Liver (tissue), 9 donors: Measurements from ENCODE around the gene PSMB10. TPM values are rescaled to one million over a fixed set of nuclear protein-coding genes. Genes with fewer than 3 reads are reported as not detected.

Source experiments
- DNase-seq: peaks from one replicate; pipeline ENCODE4 v3.0.0-alpha.2; 2017; ENCODE audit warnings: low spot score
- H3K27ac ChIP-seq, 2 donors: one replicate each; pipeline ENCODE4 v1.7.0; 2013; ENCODE audit warnings: inconsistent platforms in 2 of 2, low read length in 2 of 2, control low read depth in 1 of 2, low read depth in 1 of 2, mild to moderate bottlenecking in 1 of 2
- H3K27me3 ChIP-seq, 4 donors: one replicate each; pipeline versions ENCODE4 v1.6.1 to v1.7.0; 2013; ENCODE audit warnings: low read length in 3 of 4, inconsistent platforms in 1 of 4, mild to moderate bottlenecking in 1 of 4, moderate library complexity in 1 of 4; ENCODE audit not compliant: control insufficient read depth in 4 of 4, insufficient read depth in 4 of 4
- H3K36me3 ChIP-seq, 4 donors: one replicate each; pipeline versions ENCODE4 v1.6.1 to v1.7.0; 2013; ENCODE audit warnings: low read length in 3 of 4, mild to moderate bottlenecking in 3 of 4, low read depth in 1 of 4, moderate library complexity in 1 of 4; ENCODE audit not compliant: control insufficient read depth in 4 of 4, insufficient read depth in 3 of 4
- H3K4me1 ChIP-seq, 4 donors: one replicate each; pipeline versions ENCODE4 v1.6.1 to v1.7.0; 2013; ENCODE audit warnings: low read length in 3 of 4, mild to moderate bottlenecking in 3 of 4, moderate library complexity in 1 of 4; ENCODE audit not compliant: control insufficient read depth in 4 of 4, insufficient read depth in 4 of 4
- H3K4me3 ChIP-seq, 3 donors: one replicate each; pipeline versions ENCODE4 v1.6.1 to v1.7.0; 2013; ENCODE audit warnings: low read length in 3 of 3, control low read depth in 1 of 3, low read depth in 1 of 3, mild to moderate bottlenecking in 1 of 3
- H3K9ac ChIP-seq, 2 donors: one replicate each; pipeline ENCODE4 v1.7.0; 2013; ENCODE audit warnings: low read length in 2 of 2, mild to moderate bottlenecking in 2 of 2, moderate library complexity in 2 of 2, control low read depth in 1 of 2, low read depth in 1 of 2
- H3K9me3 ChIP-seq, 4 donors: one replicate each; pipeline versions ENCODE4 v1.6.1 to v1.7.0; 2013; ENCODE audit warnings: low read length in 3 of 4; ENCODE audit not compliant: control insufficient read depth in 4 of 4
- FOXA1 ChIP-seq: IDR thresholded peaks from 2 replicates; pipeline ENCODE4 v1.6.1; 2016; ENCODE audit warnings: antibody characterized with exemption
- FOXA2 ChIP-seq: IDR thresholded peaks from 2 replicates; pipeline ENCODE4 v1.6.1; 2016; ENCODE audit warnings: antibody characterized with exemption
- GABPA ChIP-seq, 2 donors: IDR thresholded peaks in 1 of 2; conservative IDR thresholded peaks in 1 of 2; 2 replicates each; pipeline ENCODE4 v1.6.1; 2016; ENCODE audit warnings: antibody characterized with exemption in 2 of 2, mild to moderate bottlenecking in 1 of 2, moderate library complexity in 1 of 2
- SP1 ChIP-seq: IDR thresholded peaks from 2 replicates; pipeline ENCODE4 v1.6.1; 2018; ENCODE audit warnings: antibody characterized with exemption, mild to moderate bottlenecking
- TAF1 ChIP-seq: conservative IDR thresholded peaks from 2 replicates; pipeline ENCODE4 v1.6.1; 2016; ENCODE audit warnings: antibody characterized with exemption, mild to moderate bottlenecking
- WGBS: extraction: QIAGEN DNeasy Blood & Tissue Kit; methylation state at CpG from one replicate; pipeline ENCODE4 v1.1.7; 2013; 5-methylcytosine and 5-hydroxymethylcytosine counted together
- polyA plus RNA-seq, 2 donors: library from polyadenylated mRNA; stranded (reverse) in 1 of 2; unstranded in 1 of 2; fragments of 200-250 nt in 1 of 2; fragments of >200 nt in 1 of 2; fragmentation: Nextera tagmentation in 1 of 2; extraction: Ambion mirVana in 1 of 2; gene quantifications; one replicate each; pipeline versions ENCODE4 v1.2.1 to v1.2.3, GENCODE V29; 2013 to 2015
- total RNA-seq, 2 donors: library from RNA; depleted of rRNA; stranded (reverse); fragments of >200 nt; gene quantifications; one replicate each; pipeline ENCODE4 v1.2.3, GENCODE V29; 2014
- TF ChIP-seq, protein P1 (sequence below): IDR thresholded peaks from 2 replicates; pipeline ENCODE4 v1.6.1; 2016; ENCODE audit warnings: antibody characterized with exemption, mild to moderate bottlenecking
- TF ChIP-seq, protein P2 (sequence below): IDR thresholded peaks from 2 replicates; pipeline ENCODE4 v1.6.1; 2016; ENCODE audit warnings: antibody characterized with exemption
- TF ChIP-seq, protein P3 (sequence below): fragments of 150-350 bp; IDR thresholded peaks from 2 replicates; pipeline ENCODE4 v1.5.1; 2017; ENCODE audit warnings: improper control_type of control experiment, low read depth, low read length; ENCODE audit not compliant: missing input control
- donor health status: healthy.
- donor health status: healthy.
- donor health status: healthy.
- donor health status: healthy.
- donor health status: healthy.

Gene PSMB10
- total and polyA plus RNA-seq, 4 donors, result 24.8 to 48.2 (median 32.3) TPM

DNA sequence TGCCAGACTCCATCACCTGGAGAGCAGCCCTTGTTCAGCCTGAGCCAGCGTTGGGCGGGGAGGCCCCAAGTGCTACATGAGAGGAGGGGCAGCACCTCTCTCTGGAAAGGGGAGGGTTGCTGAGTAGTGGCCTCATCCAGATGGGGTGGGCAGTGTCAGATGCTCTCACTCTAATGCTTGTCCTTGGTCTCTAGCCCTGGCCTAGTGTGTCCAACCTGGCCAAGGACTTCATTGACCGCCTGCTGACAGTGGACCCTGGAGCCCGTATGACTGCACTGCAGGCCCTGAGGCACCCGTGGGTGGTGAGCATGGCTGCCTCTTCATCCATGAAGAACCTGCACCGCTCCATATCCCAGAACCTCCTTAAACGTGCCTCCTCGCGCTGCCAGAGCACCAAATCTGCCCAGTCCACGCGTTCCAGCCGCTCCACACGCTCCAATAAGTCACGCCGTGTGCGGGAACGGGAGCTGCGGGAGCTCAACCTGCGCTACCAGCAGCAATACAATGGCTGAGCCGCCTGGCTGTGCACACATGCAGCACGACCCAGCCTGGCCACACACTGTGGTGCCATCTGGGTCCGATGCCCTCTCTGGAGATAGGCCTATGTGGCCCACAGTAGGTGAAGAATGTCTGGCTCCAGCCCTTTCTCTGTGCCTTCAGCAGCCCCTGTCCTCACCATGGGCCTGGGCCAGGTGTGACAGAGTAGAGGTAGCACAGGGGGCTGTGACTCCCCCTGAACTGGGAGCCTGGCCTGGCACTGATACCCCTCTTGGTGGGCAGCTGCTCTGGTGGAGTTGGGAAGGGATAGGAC lies 9.3 kb downstream of the PSMB10 start (continued):
- TF ChIP-seq, protein P1, sequence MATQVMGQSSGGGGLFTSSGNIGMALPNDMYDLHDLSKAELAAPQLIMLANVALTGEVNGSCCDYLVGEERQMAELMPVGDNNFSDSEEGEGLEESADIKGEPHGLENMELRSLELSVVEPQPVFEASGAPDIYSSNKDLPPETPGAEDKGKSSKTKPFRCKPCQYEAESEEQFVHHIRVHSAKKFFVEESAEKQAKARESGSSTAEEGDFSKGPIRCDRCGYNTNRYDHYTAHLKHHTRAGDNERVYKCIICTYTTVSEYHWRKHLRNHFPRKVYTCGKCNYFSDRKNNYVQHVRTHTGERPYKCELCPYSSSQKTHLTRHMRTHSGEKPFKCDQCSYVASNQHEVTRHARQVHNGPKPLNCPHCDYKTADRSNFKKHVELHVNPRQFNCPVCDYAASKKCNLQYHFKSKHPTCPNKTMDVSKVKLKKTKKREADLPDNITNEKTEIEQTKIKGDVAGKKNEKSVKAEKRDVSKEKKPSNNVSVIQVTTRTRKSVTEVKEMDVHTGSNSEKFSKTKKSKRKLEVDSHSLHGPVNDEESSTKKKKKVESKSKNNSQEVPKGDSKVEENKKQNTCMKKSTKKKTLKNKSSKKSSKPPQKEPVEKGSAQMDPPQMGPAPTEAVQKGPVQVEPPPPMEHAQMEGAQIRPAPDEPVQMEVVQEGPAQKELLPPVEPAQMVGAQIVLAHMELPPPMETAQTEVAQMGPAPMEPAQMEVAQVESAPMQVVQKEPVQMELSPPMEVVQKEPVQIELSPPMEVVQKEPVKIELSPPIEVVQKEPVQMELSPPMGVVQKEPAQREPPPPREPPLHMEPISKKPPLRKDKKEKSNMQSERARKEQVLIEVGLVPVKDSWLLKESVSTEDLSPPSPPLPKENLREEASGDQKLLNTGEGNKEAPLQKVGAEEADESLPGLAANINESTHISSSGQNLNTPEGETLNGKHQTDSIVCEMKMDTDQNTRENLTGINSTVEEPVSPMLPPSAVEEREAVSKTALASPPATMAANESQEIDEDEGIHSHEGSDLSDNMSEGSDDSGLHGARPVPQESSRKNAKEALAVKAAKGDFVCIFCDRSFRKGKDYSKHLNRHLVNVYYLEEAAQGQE, result no peak
- no peak for TF ChIP-seq FOXA2
- TF ChIP-seq, protein P2, sequence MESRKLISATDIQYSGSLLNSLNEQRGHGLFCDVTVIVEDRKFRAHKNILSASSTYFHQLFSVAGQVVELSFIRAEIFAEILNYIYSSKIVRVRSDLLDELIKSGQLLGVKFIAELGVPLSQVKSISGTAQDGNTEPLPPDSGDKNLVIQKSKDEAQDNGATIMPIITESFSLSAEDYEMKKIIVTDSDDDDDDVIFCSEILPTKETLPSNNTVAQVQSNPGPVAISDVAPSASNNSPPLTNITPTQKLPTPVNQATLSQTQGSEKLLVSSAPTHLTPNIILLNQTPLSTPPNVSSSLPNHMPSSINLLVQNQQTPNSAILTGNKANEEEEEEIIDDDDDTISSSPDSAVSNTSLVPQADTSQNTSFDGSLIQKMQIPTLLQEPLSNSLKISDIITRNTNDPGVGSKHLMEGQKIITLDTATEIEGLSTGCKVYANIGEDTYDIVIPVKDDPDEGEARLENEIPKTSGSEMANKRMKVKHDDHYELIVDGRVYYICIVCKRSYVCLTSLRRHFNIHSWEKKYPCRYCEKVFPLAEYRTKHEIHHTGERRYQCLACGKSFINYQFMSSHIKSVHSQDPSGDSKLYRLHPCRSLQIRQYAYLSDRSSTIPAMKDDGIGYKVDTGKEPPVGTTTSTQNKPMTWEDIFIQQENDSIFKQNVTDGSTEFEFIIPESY, result no peak
- TF ChIP-seq, protein P3, sequence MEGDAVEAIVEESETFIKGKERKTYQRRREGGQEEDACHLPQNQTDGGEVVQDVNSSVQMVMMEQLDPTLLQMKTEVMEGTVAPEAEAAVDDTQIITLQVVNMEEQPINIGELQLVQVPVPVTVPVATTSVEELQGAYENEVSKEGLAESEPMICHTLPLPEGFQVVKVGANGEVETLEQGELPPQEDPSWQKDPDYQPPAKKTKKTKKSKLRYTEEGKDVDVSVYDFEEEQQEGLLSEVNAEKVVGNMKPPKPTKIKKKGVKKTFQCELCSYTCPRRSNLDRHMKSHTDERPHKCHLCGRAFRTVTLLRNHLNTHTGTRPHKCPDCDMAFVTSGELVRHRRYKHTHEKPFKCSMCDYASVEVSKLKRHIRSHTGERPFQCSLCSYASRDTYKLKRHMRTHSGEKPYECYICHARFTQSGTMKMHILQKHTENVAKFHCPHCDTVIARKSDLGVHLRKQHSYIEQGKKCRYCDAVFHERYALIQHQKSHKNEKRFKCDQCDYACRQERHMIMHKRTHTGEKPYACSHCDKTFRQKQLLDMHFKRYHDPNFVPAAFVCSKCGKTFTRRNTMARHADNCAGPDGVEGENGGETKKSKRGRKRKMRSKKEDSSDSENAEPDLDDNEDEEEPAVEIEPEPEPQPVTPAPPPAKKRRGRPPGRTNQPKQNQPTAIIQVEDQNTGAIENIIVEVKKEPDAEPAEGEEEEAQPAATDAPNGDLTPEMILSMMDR, result no peak

DNA sequence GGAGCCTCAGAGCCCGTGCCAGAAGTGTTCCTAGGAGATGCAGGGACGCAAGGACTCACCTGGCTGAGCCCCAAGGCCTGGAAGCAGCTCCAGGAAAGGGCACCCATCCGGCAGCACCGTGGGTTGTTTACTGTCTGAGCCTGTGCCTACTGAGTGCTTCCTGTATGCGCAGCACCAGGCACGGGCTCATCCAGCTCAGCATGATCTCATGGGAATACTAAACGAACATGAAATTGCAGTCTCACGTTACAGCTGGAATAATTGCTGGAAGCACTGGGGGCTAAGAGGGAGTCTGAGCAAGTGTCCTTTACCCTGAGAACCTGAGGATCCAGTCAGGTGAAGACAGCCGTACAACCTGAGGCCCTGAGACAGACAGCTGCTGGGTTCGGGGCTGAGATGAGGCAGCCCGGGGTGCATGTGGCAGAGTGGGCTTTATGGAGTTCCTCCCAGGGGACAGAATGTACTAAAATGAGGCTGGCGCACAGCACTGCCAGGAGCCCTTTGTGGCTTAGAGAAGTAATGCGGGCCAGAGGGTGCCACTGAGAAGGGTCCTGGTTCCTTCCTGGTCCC lies 10.4 kb downstream of the PSMB10 start:
- DNase-seq, result no peak
- no peak overlapping the region for H3K4me3 ChIP-seq
- TF ChIP-seq, protein P2, result no peak
- TF ChIP-seq FOXA2, result no peak
- TF ChIP-seq FOXA1, result no peak
- no peak for TF ChIP-seq TAF1
- TF ChIP-seq GABPA (IDR thresholded peaks at IDR 0.05 in 1 of 2, conservative IDR thresholded peaks at IDR 0.05 in 1 of 2), result no peak
- TF ChIP-seq SP1, result no peak
- H3K27me3 ChIP-seq, result no peaks in the 10 kb centered on the region
- peaks cover 0 to 3% (median 0%) of the 10 kb centered on the region in 4 donors for H3K4me1 ChIP-seq
- H3K9me3 ChIP-seq, result no peaks in the 10 kb centered on the region
- peaks cover 3 to 31% (median 7%) of the 10 kb centered on the region in 4 donors for H3K36me3 ChIP-seq
- no peak overlapping the region for H3K27ac ChIP-seq
- WGBS, result 66% methylated on average over 13 of the region's 13 CpGs
- no peak overlapping the region for H3K9ac ChIP-seq
